Breast epithelium (tissue), 4 donors: ENCODE results near the gene RPS24. TPM values are rescaled to one million over a fixed set of nuclear protein-coding genes. Genes with fewer than 3 reads are reported as not detected.
"Not testable (repeated sequence)": the region's sequence is repeated elsewhere in the genome, so short reads cannot be mapped to it uniquely, and the experiment has no call there.

Source experiments
- DNase-seq, 2 donors: peaks; one replicate each; pipeline ENCODE4 v3.0.0-alpha.2; 2019; ENCODE audit warnings: low spot score in 2 of 2
- H3K27ac ChIP-seq, 2 donors: fragments of 200-600 bp; sonication (generic) in 1 of 2; one replicate each; pipeline ENCODE4 v1.5.1; 2016 to 2019; ENCODE audit warnings: mild to moderate bottlenecking in 1 of 2
- H3K27me3 ChIP-seq, 2 donors: fragments of 200-600 bp; sonication (generic) in 1 of 2; one replicate each; pipeline versions ENCODE4 v1.5.1 to v1.6.0; 2017 to 2019; ENCODE audit warnings: control low read depth in 1 of 2, mild to moderate bottlenecking in 1 of 2
- H3K36me3 ChIP-seq: fragments of 200-600 bp; one replicate; pipeline ENCODE4 v1.5.1; 2019
- H3K4me1 ChIP-seq, 2 donors: fragments of 200-600 bp; sonication (generic); one replicate each; pipeline ENCODE4 v1.5.1; 2016 to 2019; ENCODE audit warnings: control low read depth in 1 of 2
- H3K4me3 ChIP-seq, 3 donors: fragments of 200-600 bp; sonication (generic); 1 replicate in 2 of 3; 2 replicates in 1 of 3; pipeline ENCODE4 v1.5.1; 2016 to 2019; ENCODE audit warnings: mild to moderate bottlenecking in 3 of 3, moderate library complexity in 2 of 3
- H3K9me3 ChIP-seq, 2 donors: fragments of 200-600 bp; sonication (generic) in 1 of 2; one replicate each; pipeline ENCODE4 v1.5.1; 2016 to 2019; ENCODE audit warnings: control low read depth in 1 of 2
- CTCF ChIP-seq, 3 donors: fragments of 450-650 bp; IDR thresholded peaks; one replicate each; pipeline ENCODE4 v1.5.1; 2016 to 2017; ENCODE audit warnings: antibody characterized with exemption in 3 of 3, mild to moderate bottlenecking in 3 of 3, moderate library complexity in 3 of 3
- POLR2A ChIP-seq: fragments of 450-650 bp; IDR thresholded peaks from one replicate; pipeline ENCODE4 v1.6.1; 2016; ENCODE audit warnings: antibody characterized with exemption, mild to moderate bottlenecking, moderate library complexity
- POLR2AphosphoS5 ChIP-seq, 3 donors: sonication (generic); formaldehyde crosslinking; IDR thresholded peaks; one replicate each; pipeline ENCODE4 v1.6.1; 2017; ENCODE audit warnings: antibody characterized with exemption in 3 of 3
- intact Hi-C: fragments of 100-400 bp; cut with DNase I; formaldehyde crosslinking; loops from one replicate; pipeline ENCODE4 v1.15.1; 2023; ENCODE audit warnings: low total_unique reads
- total RNA-seq, 3 donors: library from RNA; depleted of rRNA; stranded (reverse); fragments of >200 nt; gene quantifications; one replicate each; pipeline ENCODE4 v1.1.0, GENCODE V29; 2016

The RPS24 gene
- total RNA-seq, 3 donors from 2014 or later, result 2,814 to 3,927 (median 3,251) TPM

GRCh38 chr10:77993620-77994019, 40.0 kb upstream of the RPS24 start:
- TF ChIP-seq POLR2A (no peak), POLR2AphosphoS5 (IDR thresholded peaks at IDR 0.05) (no peak), CTCF (IDR thresholded peaks at IDR 0.05) (no peak)
- no peaks in the 10 kb centered on the region for H3K9me3 ChIP-seq
- H3K36me3 ChIP-seq, result no peaks in the 10 kb centered on the region
- H3K4me1 ChIP-seq, result no peaks in the 10 kb centered on the region
- H3K27ac ChIP-seq, result no peak overlapping the region
- H3K4me3 ChIP-seq, result no peak overlapping the region
- no peak for DNase-seq
- intact Hi-C loops, result no loop called here
- no peaks in the 10 kb centered on the region for H3K27me3 ChIP-seq

- H3K9me3 ChIP-seq, intact Hi-C loops: not testable (repeated sequence)
- H3K36me3 ChIP-seq, result peaks cover 15% of the 10 kb centered on the region
Observed at GRCh38 chr10:77998780-77999179, 34.9 kb upstream of the RPS24 start.

GRCh38 chr10:78000206-78000605, 33.5 kb upstream of the RPS24 start:
- Histone ChIP-seq H3K36me3 (peaks cover 20% of the 10 kb centered on the region), H3K4me3 (no peak overlapping the region), H3K27me3 (no peaks in the 10 kb centered on the region), H3K27ac (no peak overlapping the region), H3K9me3 (no peaks in the 10 kb centered on the region), H3K4me1 (no peaks in the 10 kb centered on the region)
- intact Hi-C loops, result no loop called here
- TF ChIP-seq POLR2A (no peak), POLR2AphosphoS5 (IDR thresholded peaks at IDR 0.05) (no peak), CTCF (IDR thresholded peaks at IDR 0.05) (no peak)
- no peak for DNase-seq

More at GRCh38 chr10:77998780-77999179, 34.9 kb upstream of the RPS24 start:
- not testable (repeated sequence) for H3K27me3 ChIP-seq, DNase-seq, H3K4me1 ChIP-seq, H3K27ac ChIP-seq, H3K4me3 ChIP-seq

GRCh38 chr10:78000956-78001472, 32.6 kb upstream of the RPS24 start:
- DNase-seq, result no peak
- TF ChIP-seq CTCF (IDR thresholded peaks at IDR 0.05) (no peak), POLR2A (no peak), POLR2AphosphoS5 (IDR thresholded peaks at IDR 0.05) (no peak)
- H3K9me3 ChIP-seq, result no peaks in the 10 kb centered on the region
- no peak overlapping the region for H3K4me3 ChIP-seq
- intact Hi-C loops, result no loop called here
- peaks cover 20% of the 10 kb centered on the region for H3K36me3 ChIP-seq
- no peaks in the 10 kb centered on the region for H3K4me1 ChIP-seq
- no peak overlapping the region for H3K27ac ChIP-seq
- H3K27me3 ChIP-seq, result no peaks in the 10 kb centered on the region

GRCh38 chr10:78002541-78003288, 30.9 kb upstream of the RPS24 start:
- TF ChIP-seq POLR2AphosphoS5 (IDR thresholded peaks at IDR 0.05) (no peak), POLR2A (no peak), CTCF (IDR thresholded peaks at IDR 0.05) (no peak)
- Histone ChIP-seq H3K27me3 (no peaks in the 10 kb centered on the region), H3K9me3 (no peaks in the 10 kb centered on the region), H3K4me1 (no peaks in the 10 kb centered on the region), H3K27ac (no peak overlapping the region), H3K36me3 (peaks cover 20% of the 10 kb centered on the region), H3K4me3 (no peak overlapping the region)
- intact Hi-C loops, result no loop called here
- DNase-seq, result no peak
